ENCODE measurements around the gene MIOX.

DNA sequence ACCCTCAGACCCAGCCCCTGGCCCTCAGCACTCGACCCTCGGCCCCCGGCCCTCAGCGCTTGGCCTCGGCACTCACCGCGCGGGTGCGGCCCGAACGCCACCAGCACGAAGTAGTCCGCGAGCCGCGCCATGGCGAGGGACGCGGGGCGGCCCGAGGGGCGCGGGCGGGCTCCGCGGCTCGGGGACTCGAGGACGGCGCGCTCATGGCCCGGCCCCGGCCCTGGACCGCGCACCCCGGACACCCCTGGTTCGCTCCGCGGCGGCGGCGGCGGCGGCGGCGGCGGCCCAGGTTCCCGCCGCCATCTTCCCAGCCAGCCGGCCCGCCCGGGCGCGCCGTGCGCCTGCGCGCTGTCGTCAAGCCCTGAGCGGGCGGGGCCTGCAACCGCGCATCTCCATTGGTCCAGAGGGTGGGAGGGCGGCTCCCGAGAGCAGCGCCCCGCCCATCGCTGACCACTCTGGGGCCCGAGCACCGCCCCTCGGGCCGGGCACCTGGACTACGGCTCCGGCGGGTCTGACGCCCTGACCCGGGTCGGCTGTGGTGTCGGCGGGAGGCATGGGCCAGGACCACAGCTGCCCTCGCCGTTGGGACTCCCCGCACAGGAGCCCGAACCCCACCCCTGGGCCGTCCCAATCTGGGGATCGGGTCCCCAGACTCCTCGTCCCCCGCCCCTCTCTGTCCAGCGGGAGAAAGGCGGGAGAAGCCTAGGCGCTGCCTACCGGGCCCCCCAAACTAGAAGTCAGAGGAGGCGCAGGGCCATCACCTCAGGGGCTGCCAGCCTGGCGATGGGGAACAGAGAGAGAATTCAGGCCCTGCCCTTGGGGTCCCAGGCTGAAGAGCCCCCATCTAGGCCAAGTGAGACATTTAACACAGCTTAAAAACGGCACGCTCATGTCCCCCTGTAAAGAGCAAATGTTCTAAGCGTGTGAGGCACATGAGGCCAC is 11.7 kb upstream of the MIOX start, which contains the start of gene SBF1:
- TF ChIP-seq, protein P1, sequence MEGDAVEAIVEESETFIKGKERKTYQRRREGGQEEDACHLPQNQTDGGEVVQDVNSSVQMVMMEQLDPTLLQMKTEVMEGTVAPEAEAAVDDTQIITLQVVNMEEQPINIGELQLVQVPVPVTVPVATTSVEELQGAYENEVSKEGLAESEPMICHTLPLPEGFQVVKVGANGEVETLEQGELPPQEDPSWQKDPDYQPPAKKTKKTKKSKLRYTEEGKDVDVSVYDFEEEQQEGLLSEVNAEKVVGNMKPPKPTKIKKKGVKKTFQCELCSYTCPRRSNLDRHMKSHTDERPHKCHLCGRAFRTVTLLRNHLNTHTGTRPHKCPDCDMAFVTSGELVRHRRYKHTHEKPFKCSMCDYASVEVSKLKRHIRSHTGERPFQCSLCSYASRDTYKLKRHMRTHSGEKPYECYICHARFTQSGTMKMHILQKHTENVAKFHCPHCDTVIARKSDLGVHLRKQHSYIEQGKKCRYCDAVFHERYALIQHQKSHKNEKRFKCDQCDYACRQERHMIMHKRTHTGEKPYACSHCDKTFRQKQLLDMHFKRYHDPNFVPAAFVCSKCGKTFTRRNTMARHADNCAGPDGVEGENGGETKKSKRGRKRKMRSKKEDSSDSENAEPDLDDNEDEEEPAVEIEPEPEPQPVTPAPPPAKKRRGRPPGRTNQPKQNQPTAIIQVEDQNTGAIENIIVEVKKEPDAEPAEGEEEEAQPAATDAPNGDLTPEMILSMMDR (IDR thresholded peaks at IDR 0.05), result no peak
- peak; percentile 94 to 98 for TF ChIP-seq POLR2A (IDR thresholded peaks at IDR 0.05)
